ENCODE results near the gene METRNL.

Gene METRNL

DNA sequence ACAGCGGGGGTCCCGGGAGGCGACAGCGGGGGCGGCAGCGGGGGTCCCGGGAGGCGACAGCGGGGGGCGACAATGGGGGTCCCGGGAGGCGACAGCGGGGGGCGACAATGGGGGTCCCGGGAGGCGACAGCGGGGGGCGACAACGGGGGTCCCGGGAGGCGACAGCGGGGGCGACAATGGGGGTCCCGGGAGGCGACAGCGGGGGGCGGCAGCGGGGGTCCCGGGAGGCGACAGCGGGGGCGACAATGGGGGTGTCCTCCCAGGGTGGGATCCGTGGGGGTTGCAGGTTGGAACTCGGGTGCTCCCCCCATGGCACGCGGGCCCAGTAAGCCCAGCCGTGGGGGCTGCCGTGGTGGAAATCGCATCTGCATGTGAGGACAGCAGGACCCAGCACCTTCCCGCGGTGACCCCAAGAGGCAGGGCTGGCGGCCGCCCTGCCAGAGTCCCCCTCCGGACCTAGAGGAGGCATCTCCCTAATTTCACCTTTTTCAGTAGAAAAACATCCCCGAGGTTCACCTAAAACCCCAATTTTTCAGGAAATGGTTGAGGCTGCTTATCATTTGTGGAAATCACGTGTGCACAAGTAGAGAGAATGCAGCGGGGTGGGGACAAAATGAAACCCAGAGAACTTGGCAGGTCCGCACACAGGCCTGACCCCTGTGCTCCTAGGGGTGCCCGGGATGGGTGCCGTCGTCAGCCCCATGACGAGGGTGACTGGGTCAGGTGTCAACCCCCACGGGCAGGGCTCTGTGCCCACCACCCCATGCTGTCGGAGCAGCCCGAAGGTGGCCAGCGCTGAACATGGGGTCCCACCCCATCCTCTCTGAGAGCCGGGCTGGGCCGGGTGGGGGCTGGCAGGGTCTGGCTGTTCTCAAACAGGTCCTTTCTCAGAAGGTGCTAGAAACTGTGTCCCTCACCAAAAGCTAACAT lies 10.5 kb upstream of the METRNL start:
- TF ChIP-seq CTCF (IDR thresholded peaks at IDR 0.05; ENCODE audit: borderline replicate concordance, control extremely low read depth, extremely low read depth, insufficient read depth, missing control alignments), result no peak
- DNase-seq (ENCODE audit: low spot score), result no peak
- in situ Hi-C loops (cut with MboI; ENCODE audit: low sequenced_read_pairs, unreplicated experiment), result no loop called here

- DNase-seq (ENCODE audit: low spot score), result no peak
- in situ Hi-C loops (cut with MboI; ENCODE audit: low sequenced_read_pairs, unreplicated experiment), result no loop called here
These were observed 9.9 kb upstream of the METRNL start for GRCh38 chr17:83069571-83069906.

GRCh38 chr17:83069931-83070742 lies 9.3 kb upstream of the METRNL start:
- no peak for TF ChIP-seq CTCF (IDR thresholded peaks at IDR 0.05; ENCODE audit: borderline replicate concordance, control extremely low read depth, extremely low read depth, insufficient read depth, missing control alignments)
- no peak for DNase-seq (ENCODE audit: low spot score)

More at GRCh38 chr17:83069571-83069906, 9.9 kb upstream of the METRNL start:
- no peak for TF ChIP-seq CTCF (IDR thresholded peaks at IDR 0.05; ENCODE audit: borderline replicate concordance, control extremely low read depth, extremely low read depth, insufficient read depth, missing control alignments)

GRCh38 chr17:83070800-83071341 lies 8.5 kb upstream of the METRNL start:
- DNase-seq (ENCODE audit: low spot score), result no peak
- no peak for TF ChIP-seq CTCF (IDR thresholded peaks at IDR 0.05; ENCODE audit: borderline replicate concordance, control extremely low read depth, extremely low read depth, insufficient read depth, missing control alignments)
- in situ Hi-C loops (cut with MboI; ENCODE audit: low sequenced_read_pairs, unreplicated experiment), result no loop called here

More at GRCh38 chr17:83069931-83070742, 9.3 kb upstream of the METRNL start:
- in situ Hi-C loops (cut with MboI; ENCODE audit: low sequenced_read_pairs, unreplicated experiment), result no loop called here

DNA sequence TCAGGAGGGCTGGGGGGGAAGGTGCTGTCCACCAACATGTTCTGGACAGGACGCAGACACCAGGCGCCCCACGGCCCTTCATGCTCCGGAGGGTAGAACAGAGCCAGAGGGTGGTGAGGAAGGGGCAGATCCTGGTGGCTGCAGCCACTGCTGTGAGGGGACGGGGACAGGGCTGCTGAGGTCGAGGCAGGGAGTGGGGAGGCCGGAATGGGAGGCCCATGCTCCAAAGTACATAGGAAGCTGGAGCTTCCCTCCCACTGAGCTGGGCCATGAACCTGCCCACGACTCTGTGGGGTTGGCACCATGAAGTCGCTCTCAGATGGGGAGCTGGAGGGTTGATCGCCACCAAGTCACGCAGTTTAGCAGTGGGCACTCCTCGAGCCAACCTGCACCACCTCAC lies 8.0 kb upstream of the METRNL start:
- no peak for TF ChIP-seq CTCF (IDR thresholded peaks at IDR 0.05; ENCODE audit: borderline replicate concordance, control extremely low read depth, extremely low read depth, insufficient read depth, missing control alignments)
- in situ Hi-C loops (cut with MboI; ENCODE audit: low sequenced_read_pairs, unreplicated experiment), result no loop called here
- DNase-seq (ENCODE audit: low spot score), result no peak

DNA sequence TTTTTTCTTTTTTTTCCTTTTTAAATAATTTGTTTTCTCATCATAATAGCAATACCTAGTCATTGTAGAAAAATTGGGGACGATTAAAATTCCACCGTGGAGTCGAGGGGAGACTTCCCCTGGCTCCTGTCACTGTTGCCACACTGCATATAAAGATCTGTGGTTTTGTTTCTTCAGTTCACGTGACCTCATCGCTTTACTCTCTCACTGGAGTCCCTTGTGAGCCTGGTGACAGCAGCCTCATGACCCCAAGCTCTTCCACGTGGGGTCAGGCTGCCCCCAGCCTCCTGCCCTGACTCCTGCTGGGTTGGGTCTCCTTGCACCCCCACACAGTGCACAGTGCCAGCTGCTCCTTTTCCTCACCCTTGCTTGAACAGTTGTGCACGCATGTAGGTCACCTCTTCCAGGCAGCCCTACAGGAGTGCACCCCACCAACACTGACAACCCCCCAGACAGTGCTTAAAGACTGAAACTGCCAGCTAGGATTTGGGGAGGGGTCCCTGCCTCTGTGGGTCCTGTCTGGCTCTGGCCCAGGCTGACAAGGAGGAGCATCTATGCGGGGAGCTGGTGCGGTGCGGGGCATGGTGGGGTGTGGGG lies 7.3 kb upstream of the METRNL start:
- DNase-seq (ENCODE audit: low spot score), result no peak
- in situ Hi-C loops (cut with MboI; ENCODE audit: low sequenced_read_pairs, unreplicated experiment), result no loop called here
- no peak for TF ChIP-seq CTCF (IDR thresholded peaks at IDR 0.05; ENCODE audit: borderline replicate concordance, control extremely low read depth, extremely low read depth, insufficient read depth, missing control alignments)

All from GM13976 (cell line).